ENCODE results near the gene OSTC. TPM values are rescaled to one million over a fixed set of nuclear protein-coding genes. Genes with fewer than 3 reads are reported as not detected.

Gene OSTC
- total and polyA plus RNA-seq, 9 of the 15 experiments (the other 6 are each of a cell fraction or from before 2014, with no cell fraction given) = 112 to 966 (median 235) TPM

DNA sequence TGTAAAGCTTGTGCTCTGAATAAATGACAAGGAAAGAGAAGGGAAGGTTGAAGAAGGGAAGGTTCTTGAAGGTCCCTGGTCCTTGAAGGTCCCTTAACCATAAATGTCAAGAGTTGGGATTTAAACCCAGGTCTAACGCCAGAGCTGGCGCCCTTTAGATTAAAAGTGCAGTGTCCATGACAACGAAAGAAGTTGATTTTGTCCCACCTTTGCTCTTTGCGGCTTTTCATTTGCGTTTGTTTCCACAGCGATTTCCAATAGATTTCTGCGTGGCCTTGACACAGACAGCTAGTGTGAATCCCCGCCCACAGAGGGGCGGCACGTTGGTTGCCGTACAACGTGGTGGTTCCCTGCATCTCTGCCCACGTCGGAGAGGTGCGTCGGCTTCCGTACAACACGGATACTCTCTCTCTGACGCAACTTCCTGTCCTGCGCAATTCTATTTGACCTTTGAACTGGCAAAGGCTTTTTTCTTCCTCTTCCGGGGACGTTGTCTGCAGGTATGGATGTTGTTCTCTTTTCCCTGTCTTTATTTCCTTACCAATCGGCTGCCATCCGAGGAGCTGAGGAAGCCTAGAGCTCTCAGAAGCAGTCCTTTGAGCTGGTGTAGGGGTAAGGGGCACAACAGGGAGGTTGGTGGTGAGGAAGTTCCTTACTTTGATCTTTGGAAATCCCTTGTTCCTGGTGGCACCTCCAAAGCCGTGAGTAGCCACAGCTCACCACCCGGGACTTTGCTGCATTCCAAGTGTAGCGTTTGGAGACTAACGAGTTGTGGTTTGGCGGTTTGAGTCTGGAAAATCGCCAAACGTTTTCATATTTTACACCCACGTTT is 30.1 kb upstream of the OSTC start, which contains the start of gene RPL34 (continued):
- peak; percentile 53 for TF ChIP-seq ELF4 (CRISPR knock-in tag; IDR thresholded peaks at IDR 0.05)
- TF ChIP-seq E2F1 (CRISPR knock-in tag; IDR thresholded peaks at IDR 0.05) = 0 out of 2 replicates have a peak, but pooled peaks have one; percentile 46
- peak; percentile 98 for TF ChIP-seq NR2C2 (CRISPR knock-in tag; IDR thresholded peaks at IDR 0.05)
- TF ChIP-seq NR2C2 (tag; IDR thresholded peaks at IDR 0.05) = peak; percentile 100
- TF ChIP-seq SMAD1 (IDR thresholded peaks at IDR 0.05; ENCODE audit: low read depth, low read length, partially characterized antibody) = peak; percentile 89
- no peak for TF ChIP-seq ZNF165 (CRISPR knock-in tag; IDR thresholded peaks at IDR 0.05; ENCODE audit: borderline replicate concordance)
- no peak for TF ChIP-seq POLR3G (IDR thresholded peaks at IDR 0.05; ENCODE audit: extremely low read depth, insufficient read length, insufficient replicate concordance)
- no peak for TF ChIP-seq PREB (CRISPR knock-in tag; IDR thresholded peaks at IDR 0.05)
- TF ChIP-seq, protein P1, sequence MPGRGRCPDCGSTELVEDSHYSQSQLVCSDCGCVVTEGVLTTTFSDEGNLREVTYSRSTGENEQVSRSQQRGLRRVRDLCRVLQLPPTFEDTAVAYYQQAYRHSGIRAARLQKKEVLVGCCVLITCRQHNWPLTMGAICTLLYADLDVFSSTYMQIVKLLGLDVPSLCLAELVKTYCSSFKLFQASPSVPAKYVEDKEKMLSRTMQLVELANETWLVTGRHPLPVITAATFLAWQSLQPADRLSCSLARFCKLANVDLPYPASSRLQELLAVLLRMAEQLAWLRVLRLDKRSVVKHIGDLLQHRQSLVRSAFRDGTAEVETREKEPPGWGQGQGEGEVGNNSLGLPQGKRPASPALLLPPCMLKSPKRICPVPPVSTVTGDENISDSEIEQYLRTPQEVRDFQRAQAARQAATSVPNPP (IDR thresholded peaks at IDR 0.05; ENCODE audit: borderline replicate concordance, insufficient read depth, insufficient read length) = no peak
- peak; percentile 87; the same call in 1 of the 2 replicates for TF ChIP-seq DNMT1 (IDR thresholded peaks at IDR 0.05)
- no peak for TF ChIP-seq KLF6 (CRISPR knock-in tag; IDR thresholded peaks at IDR 0.05; ENCODE audit: borderline replicate concordance)
- TF ChIP-seq ARID1B (IDR thresholded peaks at IDR 0.05) = no peak; the same call in 1 of the 2 replicates
- no peak for TF ChIP-seq ZNF589 (CRISPR knock-in tag; IDR thresholded peaks at IDR 0.05; ENCODE audit: low read depth)
- peak; percentile 78; the same call in 1 of the 2 replicates for TF ChIP-seq DIDO1 (tag; IDR thresholded peaks at IDR 0.05; ENCODE audit: low read depth)
- 0 out of 2 replicates have a peak, but pooled peaks have one; percentile 13 for TF ChIP-seq CTBP1 (IDR thresholded peaks at IDR 0.05; ENCODE audit: borderline replicate concordance)
- TF ChIP-seq, protein P2, sequence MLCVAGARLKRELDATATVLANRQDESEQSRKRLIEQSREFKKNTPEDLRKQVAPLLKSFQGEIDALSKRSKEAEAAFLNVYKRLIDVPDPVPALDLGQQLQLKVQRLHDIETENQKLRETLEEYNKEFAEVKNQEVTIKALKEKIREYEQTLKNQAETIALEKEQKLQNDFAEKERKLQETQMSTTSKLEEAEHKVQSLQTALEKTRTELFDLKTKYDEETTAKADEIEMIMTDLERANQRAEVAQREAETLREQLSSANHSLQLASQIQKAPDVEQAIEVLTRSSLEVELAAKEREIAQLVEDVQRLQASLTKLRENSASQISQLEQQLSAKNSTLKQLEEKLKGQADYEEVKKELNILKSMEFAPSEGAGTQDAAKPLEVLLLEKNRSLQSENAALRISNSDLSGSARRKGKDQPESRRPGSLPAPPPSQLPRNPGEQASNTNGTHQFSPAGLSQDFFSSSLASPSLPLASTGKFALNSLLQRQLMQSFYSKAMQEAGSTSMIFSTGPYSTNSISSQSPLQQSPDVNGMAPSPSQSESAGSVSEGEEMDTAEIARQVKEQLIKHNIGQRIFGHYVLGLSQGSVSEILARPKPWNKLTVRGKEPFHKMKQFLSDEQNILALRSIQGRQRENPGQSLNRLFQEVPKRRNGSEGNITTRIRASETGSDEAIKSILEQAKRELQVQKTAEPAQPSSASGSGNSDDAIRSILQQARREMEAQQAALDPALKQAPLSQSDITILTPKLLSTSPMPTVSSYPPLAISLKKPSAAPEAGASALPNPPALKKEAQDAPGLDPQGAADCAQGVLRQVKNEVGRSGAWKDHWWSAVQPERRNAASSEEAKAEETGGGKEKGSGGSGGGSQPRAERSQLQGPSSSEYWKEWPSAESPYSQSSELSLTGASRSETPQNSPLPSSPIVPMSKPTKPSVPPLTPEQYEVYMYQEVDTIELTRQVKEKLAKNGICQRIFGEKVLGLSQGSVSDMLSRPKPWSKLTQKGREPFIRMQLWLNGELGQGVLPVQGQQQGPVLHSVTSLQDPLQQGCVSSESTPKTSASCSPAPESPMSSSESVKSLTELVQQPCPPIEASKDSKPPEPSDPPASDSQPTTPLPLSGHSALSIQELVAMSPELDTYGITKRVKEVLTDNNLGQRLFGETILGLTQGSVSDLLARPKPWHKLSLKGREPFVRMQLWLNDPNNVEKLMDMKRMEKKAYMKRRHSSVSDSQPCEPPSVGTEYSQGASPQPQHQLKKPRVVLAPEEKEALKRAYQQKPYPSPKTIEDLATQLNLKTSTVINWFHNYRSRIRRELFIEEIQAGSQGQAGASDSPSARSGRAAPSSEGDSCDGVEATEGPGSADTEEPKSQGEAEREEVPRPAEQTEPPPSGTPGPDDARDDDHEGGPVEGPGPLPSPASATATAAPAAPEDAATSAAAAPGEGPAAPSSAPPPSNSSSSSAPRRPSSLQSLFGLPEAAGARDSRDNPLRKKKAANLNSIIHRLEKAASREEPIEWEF (CRISPR knock-in tag; IDR thresholded peaks at IDR 0.05) = no peak
- TF ChIP-seq ZNF584 (CRISPR knock-in tag; IDR thresholded peaks at IDR 0.05; ENCODE audit: low read depth) = peak; percentile 48; the same call in 1 of the 2 replicates
- no peak for TF ChIP-seq TCF3 (CRISPR knock-in tag; IDR thresholded peaks at IDR 0.05)
- peak; percentile 55; the same call in 1 of the 2 replicates for TF ChIP-seq FOXP1 (CRISPR knock-in tag; IDR thresholded peaks at IDR 0.05)
